GM21576 (cell line): ENCODE results near the gene LRRC75B.
A peak's percentile ranks its signal among the peaks of the same experiment; 100 is the strongest.
"Not testable (repeated sequence)": the region's sequence is repeated elsewhere in the genome, so short reads cannot be mapped to it uniquely, and the experiment has no call there.

Experiments used
- ATAC-seq: cut with Tn5 transposase; IDR thresholded peaks from one replicate; pipeline ENCODE4 v1.9.1; 2021; ENCODE audit warnings: mild to moderate bottlenecking, moderate library complexity; ENCODE audit not compliant: unreplicated experiment

The LRRC75B gene, protein sequence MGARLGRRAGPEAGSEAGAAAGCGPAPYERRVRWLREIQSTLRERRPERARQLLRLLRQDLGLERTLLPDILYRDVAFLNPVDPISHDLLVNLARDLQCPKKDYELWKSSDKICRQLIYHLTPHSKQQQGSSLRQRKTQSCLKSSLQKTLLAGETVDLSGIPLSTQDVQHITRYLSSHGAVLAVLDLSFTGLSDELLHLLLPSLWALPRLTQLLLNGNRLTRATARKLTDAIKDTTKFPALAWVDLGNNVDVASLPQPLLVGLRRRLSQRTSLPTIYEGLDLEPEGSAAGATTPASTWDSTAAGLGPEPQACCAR

DNA sequence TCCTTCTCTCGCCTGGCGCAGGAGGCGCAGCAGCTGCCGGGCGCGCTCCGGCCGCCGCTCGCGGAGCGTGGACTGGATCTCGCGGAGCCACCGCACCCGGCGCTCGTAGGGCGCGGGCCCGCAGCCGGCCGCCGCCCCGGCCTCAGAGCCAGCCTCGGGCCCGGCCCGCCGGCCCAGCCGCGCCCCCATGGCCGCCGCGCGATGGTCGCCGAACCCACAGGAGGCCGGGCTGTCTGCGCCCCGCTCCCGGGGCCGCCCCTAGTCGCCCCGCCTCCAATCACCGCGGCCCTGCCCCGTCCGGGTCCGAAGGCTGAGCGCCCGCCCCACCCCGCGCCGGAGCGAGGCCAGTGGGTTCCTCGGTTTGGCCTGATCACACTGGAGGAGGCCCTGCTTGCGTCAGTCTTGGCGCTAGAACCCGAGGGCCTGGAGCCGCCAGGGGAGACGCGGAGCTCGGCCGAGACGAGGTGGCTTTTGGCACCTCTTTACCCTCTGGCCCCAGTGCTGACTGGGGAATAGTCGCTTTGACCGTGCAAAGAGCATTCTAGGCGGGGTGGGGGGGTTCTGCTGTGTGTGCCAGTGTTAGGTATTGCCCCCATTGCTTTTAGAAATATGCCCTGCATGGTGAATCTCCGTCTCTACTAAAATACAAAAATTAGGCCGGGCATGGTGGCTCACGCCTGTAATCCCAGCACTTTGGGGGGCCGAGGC, at the start of gene LRRC75B:
LRRC75B (minus strand) TSS at position 223 of the 708 bp plus-strand sequence; CDS start at position 189, 34 bp downstream.
- ATAC-seq = peak; percentile 55

DNA sequence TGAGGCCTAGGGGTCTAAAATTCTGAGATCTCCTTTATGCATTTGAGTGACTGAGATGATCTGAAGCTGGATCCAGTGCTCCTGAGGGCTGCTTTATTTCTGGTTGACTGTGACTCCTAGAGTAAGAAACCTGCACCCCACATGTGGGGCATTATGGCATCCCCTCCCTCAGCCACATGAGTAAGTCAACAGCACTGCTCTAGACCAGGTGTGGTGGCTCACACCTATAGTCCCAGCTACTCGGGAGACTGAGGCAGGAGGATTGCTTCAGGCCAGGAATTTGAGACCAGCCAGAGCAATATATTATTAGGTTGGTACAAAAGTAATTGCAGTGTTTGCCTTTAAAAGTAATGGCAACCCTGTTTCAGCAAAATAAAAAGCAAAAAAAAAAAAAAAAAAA, 49.4 kb upstream of the LRRC75B start:
- ATAC-seq = not testable (repeated sequence)

DNA sequence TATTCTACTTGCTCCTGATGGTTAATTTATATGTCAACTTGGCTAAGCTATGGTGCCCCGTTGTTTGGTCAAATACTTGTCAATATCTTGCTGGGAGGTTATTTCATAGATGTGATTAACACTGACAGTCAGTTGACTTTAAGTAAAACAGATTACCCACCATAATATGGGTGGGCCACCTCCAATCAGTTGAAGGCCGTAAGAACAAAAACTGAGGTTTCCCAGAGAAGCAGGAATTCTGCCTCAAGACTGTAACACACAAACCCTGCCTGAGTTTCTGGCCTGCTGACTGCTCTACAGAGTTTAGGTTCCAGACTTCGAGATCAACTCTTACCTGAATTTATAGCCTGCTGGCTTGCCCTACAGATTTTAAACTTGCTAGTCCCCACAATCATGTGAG, 43.6 kb upstream of the LRRC75B start:
- ATAC-seq = not testable (repeated sequence)

DNA sequence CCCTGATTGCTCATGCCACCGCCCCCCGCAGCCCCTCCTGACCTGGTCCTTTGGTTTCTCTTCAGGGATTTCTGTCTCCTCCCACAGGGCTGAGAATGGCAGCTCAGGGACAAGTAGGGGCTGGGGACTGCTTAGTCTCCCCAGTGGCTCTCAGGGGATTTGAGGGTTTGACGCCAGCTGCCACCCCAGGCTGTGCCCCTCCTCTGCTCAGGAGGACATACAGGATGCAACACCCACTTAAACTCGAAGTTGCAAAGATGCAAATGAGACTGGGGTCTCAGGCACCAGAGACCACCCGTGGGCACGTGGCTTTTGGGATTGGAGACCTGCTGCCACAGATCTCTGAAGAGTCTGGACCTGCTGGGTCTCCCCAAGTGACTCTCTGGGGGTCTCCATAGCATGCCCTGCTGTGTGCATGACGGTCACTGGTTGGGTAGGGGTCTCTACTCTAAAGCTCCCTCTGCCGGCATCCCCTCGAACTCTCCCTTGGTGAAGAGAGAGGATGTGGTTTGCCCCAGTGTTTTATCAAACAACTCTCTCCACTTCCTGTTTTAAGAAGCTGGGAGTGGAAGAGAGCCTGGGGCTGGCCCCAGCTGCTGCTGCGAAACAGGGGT, 42.0 kb upstream of the LRRC75B start:
- not testable (repeated sequence) for ATAC-seq

DNA sequence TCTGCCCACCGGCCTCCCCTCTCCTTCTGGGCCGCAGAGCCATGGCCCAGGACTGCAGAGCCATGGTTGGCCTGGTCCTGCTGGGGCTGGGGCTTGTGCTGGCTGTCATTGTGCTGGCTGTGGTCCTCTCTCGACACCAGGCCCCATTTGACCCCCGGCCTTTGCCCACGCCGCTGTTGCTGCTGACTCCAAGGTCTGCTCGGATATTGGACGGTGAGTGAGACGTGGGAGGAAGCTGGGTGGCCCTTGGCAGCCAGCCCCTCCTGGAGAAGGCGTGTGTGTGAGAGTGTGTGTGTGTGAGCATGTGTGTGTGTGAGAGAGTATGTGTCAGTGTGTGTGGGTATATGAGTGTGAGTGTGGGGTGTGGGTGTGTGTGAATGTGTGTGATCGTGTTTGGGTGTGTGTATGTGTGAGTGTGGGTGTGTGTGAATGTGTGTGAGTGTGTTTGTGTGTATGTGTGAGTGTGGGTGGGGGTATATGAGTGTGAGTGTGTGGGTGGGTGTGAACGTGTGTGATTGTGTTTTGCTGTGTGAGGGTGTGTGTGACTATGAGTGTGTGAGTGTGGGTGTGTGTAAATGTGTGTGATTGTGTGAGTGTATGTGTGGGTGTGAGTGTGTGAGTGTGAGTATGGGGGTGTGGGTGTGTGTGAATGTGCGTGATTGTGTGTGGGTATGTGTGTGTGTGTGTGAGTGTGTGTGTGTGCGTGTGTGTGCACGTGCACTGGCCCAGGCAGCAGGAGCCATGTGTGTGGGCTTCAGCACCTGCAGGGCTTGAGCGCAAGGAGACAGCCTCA, 40.6 kb upstream of the LRRC75B start:
- ATAC-seq = not testable (repeated sequence)

DNA sequence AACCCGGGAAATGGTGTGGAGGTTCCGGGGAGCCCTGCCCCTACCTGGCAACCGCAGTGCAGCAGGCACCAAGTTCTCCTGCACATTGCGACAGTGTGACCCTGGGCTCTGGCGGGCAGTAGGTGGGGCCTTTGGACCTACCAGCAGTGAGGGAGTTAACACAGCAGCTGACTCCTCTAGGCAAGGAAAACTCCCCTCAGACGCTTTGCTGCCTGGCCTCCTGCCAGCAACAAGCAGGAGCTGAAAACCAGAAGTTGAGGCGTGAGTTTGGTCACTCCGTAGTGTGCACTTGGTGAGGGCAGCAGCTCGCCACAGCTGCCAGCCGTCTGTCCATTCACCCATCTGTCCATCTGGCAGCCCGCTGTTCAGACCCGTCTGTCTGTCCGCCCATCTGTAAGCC, 39.8 kb upstream of the LRRC75B start:
- ATAC-seq = not testable (repeated sequence)

DNA sequence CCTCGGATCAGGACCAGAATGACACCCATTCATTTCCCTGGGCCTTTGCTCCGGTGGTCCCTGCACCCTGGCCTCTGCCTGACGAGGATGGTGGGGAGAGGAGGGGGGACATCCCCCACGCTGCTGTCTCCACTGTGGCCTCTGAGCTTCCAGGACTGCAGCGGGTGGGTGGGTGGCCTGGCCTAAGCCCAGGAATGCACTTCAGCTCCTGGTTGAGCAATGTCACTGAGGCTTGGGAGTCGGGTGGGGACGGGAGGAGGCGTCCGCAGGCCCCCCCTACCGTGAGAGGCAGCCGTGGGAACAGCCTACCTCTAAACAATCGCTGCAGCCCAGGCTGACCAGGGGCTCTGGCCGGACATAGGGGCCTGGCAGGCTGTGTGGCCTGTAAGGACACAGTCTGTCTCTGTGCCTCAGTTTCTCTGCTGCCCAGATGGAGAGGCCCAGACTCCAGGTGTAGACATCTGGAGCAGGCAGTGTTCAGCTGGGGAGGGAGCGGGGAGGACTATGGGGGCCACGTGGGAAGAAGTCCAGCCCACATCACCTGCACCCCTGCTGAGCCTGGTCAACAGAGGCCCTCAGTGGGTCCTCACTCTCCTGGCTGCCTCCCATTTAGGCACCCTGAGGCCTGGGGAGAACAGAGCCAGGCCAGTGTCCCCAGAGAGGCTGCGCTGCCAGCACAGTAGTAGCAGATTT, 38.7 kb upstream of the LRRC75B start:
- not testable (repeated sequence) for ATAC-seq

DNA sequence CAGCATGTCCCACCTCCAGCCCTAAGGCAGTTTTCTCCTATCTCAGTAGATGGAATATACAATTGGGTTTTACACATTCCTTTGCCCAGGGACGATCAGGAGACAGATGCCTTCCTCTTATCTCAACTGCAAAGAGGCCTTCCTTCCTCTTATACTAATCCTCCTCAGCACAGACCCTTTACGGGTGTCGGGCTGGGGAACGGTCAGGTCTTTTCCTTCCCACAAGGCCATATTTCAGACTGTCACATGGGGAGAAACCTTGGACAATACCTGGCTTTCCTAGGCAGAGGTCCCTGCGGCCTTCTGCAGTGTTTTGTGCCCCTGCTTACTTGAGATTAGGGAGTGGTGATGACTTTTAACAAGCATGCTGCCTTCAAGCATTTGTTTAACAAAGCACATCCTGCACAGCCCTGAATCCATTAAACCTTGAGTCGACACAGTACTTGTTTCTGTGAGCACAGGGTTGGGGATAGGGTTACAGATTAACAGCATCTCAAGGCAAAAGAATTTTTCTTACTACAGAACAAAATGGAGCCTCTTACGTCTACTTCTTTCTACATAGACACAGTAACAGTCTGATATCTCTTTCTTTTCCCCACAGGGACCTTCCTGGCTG, 38.0 kb upstream of the LRRC75B start:
- not testable (repeated sequence) for ATAC-seq

DNA sequence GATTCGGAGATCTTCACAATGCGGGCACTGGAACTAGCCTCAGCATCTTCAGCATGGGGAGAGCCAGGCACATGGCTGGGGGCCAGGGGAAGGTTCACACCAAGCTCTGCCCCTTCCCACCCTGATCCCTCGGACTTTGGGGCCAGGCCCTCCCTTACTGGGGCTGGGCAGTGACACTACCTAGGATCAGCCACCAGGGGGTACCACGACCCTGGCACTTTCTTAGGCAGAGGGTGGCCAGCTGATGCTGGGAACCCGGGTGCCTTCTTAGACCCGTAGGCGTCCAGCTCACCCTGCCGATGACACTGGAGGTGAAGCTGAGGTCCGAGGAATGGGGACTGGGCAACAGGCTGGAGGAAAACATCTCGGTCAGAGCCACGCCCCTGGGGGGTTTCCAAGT, 36.2 kb upstream of the LRRC75B start:
- ATAC-seq = not testable (repeated sequence)

DNA sequence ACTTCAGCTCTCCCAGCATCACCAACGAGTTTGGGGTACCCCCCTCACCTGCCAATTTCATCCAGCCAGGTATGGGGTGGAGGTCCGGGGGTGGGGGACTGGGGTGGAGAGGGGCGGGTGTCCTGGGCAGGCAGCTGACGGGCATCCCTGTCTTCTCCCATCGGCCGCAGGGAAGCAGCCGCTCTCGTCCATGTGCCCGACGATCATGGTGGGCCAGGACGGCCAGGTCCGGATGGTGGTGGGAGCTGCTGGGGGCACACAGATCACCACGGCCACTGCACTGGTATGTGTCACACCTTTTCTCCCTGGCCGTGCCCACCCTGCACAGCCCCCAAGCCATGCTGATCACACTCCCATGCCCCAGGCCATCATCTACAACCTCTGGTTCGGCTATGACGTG, 35.0 kb upstream of the LRRC75B start:
- ATAC-seq = not testable (repeated sequence)

DNA sequence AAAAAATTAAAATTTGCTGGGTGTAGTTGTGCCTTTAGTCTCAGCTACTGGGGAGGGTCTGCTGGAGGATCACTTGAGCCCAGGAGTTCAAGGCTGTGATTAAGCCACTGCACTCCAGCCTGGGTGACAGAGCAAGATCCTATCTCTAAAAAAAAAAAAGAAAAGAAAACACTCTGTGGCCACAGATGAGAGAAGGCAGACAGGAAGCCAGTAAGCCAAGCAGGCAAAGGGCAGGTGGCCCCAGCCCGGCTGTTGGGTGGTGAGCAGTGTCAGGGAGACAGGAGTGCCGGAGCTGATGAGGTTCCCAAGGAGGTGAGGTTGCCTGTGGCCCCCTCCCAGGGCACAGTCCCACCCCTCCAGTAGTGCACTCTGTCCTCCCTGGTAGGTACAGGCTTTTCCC, 29.7 kb upstream of the LRRC75B start:
- ATAC-seq = not testable (repeated sequence)

DNA sequence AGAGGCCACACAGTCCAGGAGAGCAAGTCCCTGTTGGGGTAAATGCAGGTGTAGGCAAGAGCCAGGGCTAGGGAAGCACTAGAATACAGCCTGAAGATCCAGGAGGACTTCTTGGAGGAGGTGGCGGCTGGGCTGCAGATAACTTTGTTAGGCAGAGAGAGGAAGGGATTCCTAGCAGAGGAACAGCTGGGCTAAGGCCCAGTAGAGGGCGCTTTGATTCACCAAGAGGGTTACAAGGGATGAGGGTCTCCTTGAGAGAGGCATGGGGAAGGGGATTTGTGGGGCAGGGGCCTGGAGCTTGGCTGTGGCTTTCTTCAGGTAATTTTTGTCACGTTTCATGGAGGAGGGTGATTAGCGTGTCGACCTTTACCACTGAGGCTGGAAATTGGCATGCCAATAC, 28.4 kb upstream of the LRRC75B start:
- not testable (repeated sequence) for ATAC-seq

DNA sequence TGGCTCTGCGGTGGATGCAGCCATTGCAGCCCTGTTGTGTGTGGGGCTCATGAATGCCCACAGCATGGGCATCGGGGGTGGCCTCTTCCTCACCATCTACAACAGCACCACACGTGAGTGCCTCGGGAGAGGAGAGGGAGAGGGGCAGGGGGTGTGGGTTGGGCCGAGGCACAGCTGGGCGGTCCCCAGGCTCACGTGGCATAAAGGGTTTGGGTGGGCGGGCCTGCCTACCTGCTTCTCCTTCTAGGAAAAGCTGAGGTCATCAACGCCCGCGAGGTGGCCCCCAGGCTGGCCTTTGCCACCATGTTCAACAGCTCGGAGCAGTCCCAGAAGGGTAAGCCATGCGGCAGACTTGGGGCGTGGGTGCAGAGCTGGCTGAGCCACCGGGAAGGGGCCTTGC, 21.9 kb upstream of the LRRC75B start:
- ATAC-seq = not testable (repeated sequence)

DNA sequence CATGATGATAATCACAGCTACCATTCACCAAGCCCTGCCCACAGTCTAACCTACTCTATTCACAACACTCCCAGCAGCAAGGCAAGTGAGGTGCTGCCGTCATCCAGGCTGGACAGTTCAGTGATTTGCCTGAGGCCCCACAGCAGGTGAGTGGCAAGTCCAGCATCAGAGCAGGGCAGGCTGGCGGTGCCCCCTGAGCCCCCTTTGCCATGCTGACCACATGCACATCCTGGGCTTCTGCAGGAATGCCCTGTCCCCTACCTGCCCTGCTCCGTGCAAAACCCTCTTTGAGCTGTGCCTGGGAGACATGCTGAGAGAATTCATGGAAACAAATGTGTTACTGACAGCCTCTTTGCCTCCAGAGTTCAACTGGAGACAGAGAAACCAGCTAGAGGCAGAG, 17.0 kb upstream of the LRRC75B start:
- ATAC-seq = not testable (repeated sequence)

DNA sequence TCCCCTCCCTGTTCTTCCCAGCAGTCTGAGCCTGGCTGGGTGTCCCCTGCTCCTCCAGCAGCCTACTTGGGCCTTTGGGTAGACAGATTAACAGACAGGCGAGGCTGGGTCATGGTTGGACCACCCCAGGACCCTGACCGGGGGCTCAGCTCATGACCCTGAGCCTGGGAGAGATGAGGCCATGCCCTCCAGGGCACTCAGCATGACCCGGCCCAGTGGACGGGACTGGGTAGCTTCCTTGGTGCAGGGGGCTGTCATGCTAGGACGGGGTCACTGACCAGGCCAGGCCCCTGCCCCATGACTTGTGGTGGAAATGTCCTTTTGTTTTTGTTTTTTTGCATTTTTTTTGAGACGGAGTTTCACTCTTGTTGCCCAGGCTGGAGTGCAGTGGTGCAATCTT, 15.5 kb upstream of the LRRC75B start:
- not testable (repeated sequence) for ATAC-seq

DNA sequence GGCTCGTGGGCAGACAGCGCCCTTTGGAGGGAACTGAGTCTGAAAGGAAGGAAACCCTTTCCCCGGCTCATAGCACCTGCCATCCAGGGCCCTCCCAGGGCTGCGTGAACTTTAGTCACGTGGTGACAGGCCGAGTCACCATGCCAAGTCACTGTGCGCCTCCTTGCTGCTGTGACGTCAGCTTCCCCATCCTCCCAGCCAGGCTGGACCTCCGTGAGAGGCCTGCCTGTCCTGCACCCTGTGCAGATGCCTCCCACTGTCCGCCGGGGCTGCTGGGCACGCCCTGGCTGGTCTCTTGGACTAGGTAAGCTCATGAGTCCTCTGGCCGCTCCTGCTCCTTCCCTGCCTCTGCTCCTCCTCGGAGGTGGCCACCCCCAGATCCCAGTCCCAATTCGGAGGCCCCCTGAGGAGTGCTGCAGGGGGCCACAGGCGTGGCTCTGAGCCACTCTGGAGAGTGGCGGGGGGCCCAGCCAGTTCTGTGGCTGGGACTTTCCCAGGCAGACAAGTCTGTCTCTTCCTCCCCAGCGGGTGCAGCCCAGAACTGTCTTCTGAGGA, 14.6 kb upstream of the LRRC75B start:
- peak; percentile 57 for ATAC-seq

DNA sequence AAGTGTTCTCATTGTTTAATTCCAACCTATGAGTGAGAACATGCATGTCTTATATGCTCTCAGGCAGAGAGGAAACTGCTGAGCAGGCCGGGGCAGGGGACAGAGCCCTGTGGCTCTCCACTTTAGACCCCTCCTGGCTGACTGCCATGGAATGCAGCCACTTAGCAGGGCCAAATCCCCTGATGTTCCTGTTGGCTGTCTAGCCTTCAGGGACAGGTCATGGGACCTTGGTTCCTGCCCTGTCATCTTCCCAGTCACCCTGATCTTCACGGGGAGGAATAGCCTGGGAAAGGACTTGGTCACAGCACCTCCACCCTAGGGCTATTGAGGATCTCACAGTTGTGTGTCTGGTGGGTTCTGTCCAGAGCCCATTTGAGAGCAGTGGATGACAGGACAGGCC, 13.5 kb upstream of the LRRC75B start:
- not testable (repeated sequence) for ATAC-seq

DNA sequence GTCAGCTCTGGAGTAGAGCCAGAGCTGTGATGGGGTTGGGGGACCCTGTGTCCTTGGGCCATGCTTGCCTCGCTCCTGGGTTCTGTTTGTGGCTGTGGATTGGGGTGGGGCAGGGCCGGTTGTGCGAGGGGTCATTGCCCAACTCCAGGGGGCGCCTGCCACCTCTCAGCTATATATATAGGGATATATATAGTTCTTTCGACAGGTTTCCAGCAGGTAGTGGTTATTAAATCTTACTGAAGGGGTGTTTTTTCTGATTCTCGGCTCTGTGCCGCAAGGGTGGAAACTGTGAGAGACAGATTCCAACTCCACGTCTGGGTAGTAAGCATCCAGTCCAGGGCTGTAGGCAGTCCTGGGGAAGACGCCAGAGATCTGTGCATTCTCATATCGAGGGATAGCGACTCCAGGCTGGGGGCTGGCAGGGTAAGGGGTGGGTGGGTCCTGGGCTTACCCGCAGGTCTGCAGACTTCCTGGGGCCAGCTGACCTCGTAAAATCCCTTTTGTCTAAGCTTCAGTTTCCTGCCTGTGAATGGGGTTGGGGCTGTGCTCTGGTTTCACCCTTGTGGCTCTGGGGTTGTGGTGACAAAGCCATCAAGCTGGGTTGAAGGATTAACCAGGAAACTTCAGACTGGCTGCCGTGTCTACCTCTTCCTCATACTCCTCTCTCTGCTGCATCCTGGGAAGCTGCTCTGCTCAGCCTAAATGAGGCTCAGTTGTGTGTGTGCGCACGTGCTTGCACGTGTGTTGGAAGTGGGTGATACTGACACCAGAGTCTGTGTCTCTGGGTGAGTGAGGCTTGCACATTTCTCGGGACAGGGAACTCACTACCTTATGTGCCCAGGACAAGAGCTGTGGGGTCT, 11.1 kb upstream of the LRRC75B start:
- ATAC-seq = not testable (repeated sequence)
